ENCODE measurements around the gene VAMP1. TPM values are rescaled to one million over a fixed set of nuclear protein-coding genes. Genes with fewer than 3 reads are reported as not detected.
A peak's percentile ranks its signal among the peaks of the same experiment; 100 is the strongest.

VAMP1 gene
- total RNA-seq, 1 donor from 2014 or later: 6.3 TPM

- peaks cover 82% of the 10 kb centered on the region for H3K36me3 ChIP-seq
- no peak for DNase-seq
- no peak overlapping the region for H3K4me3 ChIP-seq
- intact Hi-C loops (cut with DNase I): no loop called here
- no peak for ATAC-seq
- TF ChIP-seq, protein P1, sequence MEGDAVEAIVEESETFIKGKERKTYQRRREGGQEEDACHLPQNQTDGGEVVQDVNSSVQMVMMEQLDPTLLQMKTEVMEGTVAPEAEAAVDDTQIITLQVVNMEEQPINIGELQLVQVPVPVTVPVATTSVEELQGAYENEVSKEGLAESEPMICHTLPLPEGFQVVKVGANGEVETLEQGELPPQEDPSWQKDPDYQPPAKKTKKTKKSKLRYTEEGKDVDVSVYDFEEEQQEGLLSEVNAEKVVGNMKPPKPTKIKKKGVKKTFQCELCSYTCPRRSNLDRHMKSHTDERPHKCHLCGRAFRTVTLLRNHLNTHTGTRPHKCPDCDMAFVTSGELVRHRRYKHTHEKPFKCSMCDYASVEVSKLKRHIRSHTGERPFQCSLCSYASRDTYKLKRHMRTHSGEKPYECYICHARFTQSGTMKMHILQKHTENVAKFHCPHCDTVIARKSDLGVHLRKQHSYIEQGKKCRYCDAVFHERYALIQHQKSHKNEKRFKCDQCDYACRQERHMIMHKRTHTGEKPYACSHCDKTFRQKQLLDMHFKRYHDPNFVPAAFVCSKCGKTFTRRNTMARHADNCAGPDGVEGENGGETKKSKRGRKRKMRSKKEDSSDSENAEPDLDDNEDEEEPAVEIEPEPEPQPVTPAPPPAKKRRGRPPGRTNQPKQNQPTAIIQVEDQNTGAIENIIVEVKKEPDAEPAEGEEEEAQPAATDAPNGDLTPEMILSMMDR (IDR thresholded peaks at IDR 0.05): no peak
- H3K27ac ChIP-seq: no peak overlapping the region
- no peaks in the 10 kb centered on the region for H3K27me3 ChIP-seq
- no peaks in the 10 kb centered on the region for H3K9me3 ChIP-seq
- peaks cover 27% of the 10 kb centered on the region for H3K4me1 ChIP-seq
Observed at GRCh38 chr12:6457220-6457945, 13.1 kb downstream of the VAMP1 start.

GRCh38 chr12:6452944-6453630 is 17.4 kb downstream of the VAMP1 start:
- peak; percentile 37 for ATAC-seq

GRCh38 chr12:6452245-6452943 is 18.1 kb downstream of the VAMP1 start:
- intact Hi-C loops (cut with DNase I): no loop called here
- Histone ChIP-seq H3K4me1 (peaks cover 21% of the 10 kb centered on the region), H3K9me3 (no peaks in the 10 kb centered on the region), H3K27ac (peak overlapping the region; percentile 98), H3K27me3 (no peaks in the 10 kb centered on the region), H3K4me3 (peak overlapping the region; percentile 76), H3K36me3 (peaks cover 33% of the 10 kb centered on the region)
- DNase-seq (no peak), ATAC-seq (peak; percentile 30)
- TF ChIP-seq, protein P1 (IDR thresholded peaks at IDR 0.05): no peak

More at GRCh38 chr12:6452944-6453630, 17.4 kb downstream of the VAMP1 start:
- DNase-seq: peak; percentile 70
- Histone ChIP-seq H3K4me1 (peaks cover 21% of the 10 kb centered on the region), H3K4me3 (peak overlapping the region; percentile 76), H3K27me3 (no peaks in the 10 kb centered on the region), H3K9me3 (no peaks in the 10 kb centered on the region), H3K27ac (peak overlapping the region; percentile 98), H3K36me3 (peaks cover 40% of the 10 kb centered on the region)
- intact Hi-C loops (cut with DNase I): no loop called here
- TF ChIP-seq, protein P1 (IDR thresholded peaks at IDR 0.05): no peak

DNA sequence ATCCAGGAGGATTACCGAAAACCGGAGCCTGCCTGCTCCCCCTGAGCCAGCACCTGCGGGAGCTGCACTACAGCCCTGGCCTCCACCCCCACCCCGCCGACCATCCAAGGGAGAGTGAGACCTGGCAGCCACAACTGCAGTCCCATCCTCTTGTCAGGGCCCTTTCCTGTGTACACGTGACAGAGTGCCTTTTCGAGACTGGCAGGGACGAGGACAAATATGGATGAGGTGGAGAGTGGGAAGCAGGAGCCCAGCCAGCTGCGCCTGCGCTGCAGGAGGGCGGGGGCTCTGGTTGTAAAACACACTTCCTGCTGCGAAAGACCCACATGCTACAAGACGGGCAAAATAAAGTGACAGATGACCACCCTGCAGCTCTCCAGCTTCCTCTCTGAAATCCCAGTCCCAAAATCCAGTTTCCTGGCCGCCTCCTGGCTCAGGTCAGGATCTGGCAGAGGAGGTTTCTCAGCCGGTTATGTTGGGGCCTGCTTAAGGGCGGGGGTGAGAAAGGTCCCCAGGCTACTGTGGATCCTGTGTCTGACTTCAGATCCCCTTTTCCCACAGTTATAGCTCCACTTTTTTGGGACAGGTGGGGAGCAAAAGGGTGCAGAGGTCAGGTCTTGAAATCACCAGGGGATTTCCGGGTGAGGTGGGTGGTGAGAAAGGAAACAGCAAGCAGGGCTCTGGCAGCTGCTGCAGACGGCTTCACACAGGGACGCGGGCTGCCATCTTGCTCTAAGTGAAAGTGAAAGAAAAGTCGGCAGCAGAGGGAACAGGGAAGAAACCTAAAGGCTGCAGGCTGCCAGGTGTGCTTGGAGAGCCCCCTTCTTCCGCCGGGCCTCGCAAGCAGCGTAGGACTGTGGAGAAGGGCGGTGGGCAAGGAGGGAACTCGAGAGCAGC is 18.9 kb downstream of the VAMP1 start, which contains the start of gene TAPBPL:
TSS of gene TAPBPL (plus strand) at position 695 of the 897 bp plus-strand sequence. CDS start 207 bp downstream, outside the sequence.
- H3K27me3 ChIP-seq: no peaks in the 10 kb centered on the region
- peak within 1 kb of the TSS; percentile 76 for H3K4me3 ChIP-seq
- H3K36me3 ChIP-seq: peaks cover 25% of the 10 kb centered on the region
- peak; percentile 91 for DNase-seq
- no peaks in the 10 kb centered on the region for H3K9me3 ChIP-seq
- ATAC-seq: peak; percentile 93
- peak within 1 kb of the TSS; percentile 98 for H3K27ac ChIP-seq
- H3K4me1 ChIP-seq: peaks cover 21% of the 10 kb centered on the region
- intact Hi-C loops (cut with DNase I): no loop called here
- TF ChIP-seq, protein P1 (IDR thresholded peaks at IDR 0.05): no peak

GRCh38 chr12:6450869-6451347 is 19.6 kb downstream of the VAMP1 start:
- no peak for ATAC-seq
- no peak for DNase-seq
- Histone ChIP-seq H3K4me1 (peaks cover 21% of the 10 kb centered on the region), H3K27me3 (no peaks in the 10 kb centered on the region), H3K27ac (peak overlapping the region; percentile 98), H3K4me3 (peak overlapping the region; percentile 76), H3K9me3 (no peaks in the 10 kb centered on the region), H3K36me3 (peaks cover 19% of the 10 kb centered on the region)
- intact Hi-C loops (cut with DNase I): no loop called here
- TF ChIP-seq, protein P1 (IDR thresholded peaks at IDR 0.05): no peak

Data from upper lobe of right lung (tissue), 1 donor.